Cardiac septum (tissue), 1 donor: ENCODE measurements around the gene AP4M1. TPM values are rescaled to one million over a fixed set of nuclear protein-coding genes. Genes with fewer than 3 reads are reported as not detected.
A peak's percentile ranks its signal among the peaks of the same experiment; 100 is the strongest.

Source experiments
- DNase-seq: peaks from one replicate; pipeline ENCODE4 v3.0.0-alpha.2; 2020; ENCODE audit warnings: low spot score
- intact Hi-C: fragments of 100-400 bp; cut with DNase I; formaldehyde crosslinking; loops from one replicate; pipeline ENCODE4 v1.14.0; 2022
- total RNA-seq: library from RNA; stranded (reverse); fragmentation: NEBNext Ultra II Directional; extraction: Animal tissue kit (Norgen Biotek cat#: 25700); gene quantifications from one replicate; pipeline ENCODE4 v1.2.1, GENCODE V29; 2021
- donor health status: DM: no; HTN: no; CAD: no.

The AP4M1 gene
- total RNA-seq, 1 donor from 2014 or later, result 13.7 TPM

- DNase-seq, result peak; percentile 95
- intact Hi-C loops, result loop anchor here (1.0 to 2.0 kb wide), 2 partner anchors 19 to 26 kb away; partner anchors contain the start of genes CNPY4, MBLAC1 and TAF6
These were observed 925 bp upstream of the AP4M1 start for GRCh38 chr7:100100420-100101015.

DNA sequence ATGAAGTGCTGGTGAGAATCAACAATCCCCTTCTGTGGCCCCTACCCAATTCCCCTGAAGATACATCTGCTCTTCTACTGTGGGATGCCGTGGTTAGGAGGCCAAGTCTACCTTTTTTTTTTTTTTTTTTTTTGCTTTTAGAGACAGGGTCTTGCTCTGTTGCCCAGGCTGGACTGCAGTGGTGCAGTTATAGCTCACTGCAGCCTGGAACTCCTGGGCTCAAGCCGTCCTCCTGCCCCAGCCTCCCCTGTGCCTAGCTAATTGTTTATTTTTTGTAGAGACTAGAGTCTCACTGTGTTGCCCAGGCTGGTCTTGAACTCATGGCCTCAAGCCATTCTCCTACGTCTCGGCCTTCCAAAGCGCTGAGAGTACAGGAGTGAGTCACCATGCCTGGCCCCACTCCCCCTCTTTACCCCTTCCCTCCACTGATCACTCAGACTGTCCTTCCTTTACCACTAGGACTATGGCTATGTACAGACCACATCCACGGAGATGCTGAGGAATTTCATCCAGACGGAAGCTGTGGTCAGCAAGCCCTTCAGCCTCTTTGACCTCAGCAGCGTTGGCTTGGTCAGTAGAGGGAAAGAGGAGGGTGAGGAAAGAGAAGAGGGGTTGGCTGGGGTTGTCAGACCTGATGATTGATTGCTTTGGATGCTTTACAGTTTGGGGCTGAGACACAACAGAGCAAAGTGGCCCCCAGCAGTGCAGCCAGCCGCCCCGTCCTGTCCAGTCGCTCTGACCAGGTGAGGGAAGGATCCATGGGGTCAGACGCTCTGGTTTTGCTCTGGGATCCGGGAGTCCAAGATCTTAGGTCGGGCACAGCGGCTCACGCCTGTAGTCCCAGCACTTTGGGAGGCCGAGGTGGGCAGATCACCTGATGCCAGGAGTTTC lies 1.8 kb downstream of the AP4M1 start:
- no peak for DNase-seq
- intact Hi-C loops, result no loop called here

GRCh38 chr7:100105534-100105933 lies 4.1 kb downstream of the AP4M1 start:
- intact Hi-C loops, result no loop called here
- DNase-seq, result no peak

DNA sequence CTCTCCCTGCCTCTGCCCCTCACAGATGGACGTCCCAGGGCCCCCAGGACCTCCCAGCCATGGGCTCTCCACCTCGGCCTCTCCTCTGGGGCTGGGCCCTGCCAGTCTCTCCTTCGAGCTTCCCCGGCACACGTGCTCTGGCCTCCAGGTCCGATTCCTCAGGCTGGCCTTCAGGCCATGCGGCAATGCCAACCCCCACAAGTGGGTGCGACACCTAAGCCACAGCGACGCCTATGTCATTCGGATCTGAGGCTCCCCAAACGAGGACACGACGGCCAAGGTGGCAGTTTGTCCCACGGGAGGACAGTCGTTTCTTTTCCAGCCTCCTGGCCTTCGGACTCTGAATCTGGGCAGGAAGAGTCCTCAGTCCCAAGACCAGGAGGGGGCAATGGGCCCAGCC lies 5.2 kb downstream of the AP4M1 start:
- intact Hi-C loops, result no loop called here
- no peak for DNase-seq

DNA sequence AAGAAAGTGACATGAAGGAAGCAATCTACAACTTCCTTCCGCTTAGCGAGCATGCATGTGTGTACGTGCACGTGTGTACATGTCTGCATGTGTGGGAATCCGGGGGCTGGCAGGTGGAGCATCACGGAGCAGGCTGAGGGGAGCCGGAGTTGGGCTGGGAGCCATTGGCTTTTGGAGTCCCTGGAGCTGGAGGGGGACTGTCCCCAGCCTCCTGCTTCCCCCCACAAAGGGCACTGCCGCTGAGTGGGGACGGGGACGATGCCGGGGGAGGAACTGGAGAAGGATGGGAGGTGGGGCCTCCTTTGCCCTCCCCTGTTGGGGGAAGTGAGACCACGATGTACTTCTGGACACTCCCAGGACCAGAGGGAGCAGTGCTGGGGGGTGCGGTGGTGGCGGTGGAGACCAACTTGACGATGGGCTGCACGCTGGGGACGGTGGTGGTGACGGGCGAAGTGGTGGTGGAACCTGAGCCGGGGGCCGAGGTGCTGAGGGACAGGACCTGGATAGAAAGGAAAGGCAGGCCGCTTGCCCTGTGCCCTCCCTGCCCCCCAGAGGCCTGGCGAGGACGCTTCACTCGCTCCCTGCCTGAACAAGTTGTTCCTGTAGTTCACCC lies 5.8 kb downstream of the AP4M1 start:
- no peak for DNase-seq
- intact Hi-C loops, result no loop called here

- intact Hi-C loops, result no loop called here
- no peak for DNase-seq
These were observed 6.4 kb downstream of the AP4M1 start for GRCh38 chr7:100107890-100108289.

DNA sequence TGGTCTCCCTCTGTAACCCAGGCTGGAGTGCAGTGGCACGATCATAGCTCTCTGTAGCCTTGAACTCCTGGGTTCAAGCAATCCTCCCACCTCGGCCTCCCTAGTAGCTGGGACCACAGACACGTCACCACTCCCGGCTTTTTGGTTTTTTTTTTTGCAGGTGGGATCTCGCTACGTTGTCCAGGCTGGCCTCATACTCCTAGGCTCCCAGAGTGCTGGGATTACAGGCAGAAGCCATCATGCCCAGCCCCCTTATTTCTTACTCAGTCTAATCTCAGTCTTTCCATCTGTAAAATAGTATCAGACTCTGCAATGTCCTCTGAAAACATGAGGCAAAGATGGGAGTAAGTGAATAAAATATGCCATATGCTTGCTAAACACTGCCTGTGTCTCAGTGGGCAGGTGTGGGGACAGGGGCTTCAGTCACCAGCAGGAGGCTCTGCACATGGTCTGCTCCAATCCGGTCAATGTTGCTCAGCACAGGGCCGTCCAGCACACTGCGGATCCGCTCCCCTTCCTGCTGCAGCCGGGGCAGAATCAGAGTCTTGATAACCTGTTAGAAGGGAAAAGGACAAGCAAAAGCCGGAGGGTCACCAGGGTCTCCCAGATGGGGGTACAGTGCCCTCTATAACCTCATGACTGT lies 8.2 kb downstream of the AP4M1 start:
- intact Hi-C loops, result no loop called here
- DNase-seq, result no peak

DNA sequence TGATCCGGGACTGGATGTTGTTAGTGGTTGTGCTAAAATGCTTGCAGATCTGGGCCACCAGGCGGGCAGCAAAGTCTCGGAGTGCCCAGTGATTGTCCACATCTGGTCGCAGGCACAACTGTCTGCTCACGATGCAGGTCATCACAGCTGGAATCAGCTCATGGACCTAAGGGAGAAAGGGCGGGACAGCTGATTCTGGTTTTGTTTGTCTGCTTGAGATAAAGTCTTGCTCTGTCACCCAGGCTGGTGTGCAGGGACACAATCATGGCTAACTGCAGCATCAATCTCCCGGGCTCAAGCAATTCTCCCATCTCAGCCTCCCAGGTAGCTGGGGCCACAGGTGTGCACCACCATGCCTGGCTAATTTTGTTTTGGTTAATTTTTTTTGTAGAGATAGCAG lies 9.7 kb downstream of the AP4M1 start:
- intact Hi-C loops, result no loop called here
- DNase-seq, result no peak

DNA sequence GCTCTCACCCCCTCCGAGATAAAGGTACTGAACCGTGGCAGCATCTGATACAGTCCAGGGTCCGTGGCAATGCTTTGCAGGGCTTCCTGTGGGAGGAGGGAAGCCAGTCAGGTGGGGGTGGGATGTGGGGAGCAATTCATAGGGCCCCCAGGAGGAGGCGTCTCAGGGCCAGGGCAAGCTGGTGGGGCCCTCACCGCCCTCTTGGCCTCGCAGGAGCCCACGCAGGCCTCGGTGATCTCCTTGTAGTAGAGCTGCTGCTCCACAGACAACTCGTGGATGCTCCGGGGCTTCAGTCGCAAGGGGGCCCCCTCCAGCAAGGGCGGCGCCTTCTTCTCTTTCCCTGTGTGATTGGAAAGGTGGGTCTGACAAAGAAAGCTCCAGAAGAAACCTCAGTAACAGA lies 10.5 kb downstream of the AP4M1 start:
- DNase-seq, result no peak
- intact Hi-C loops, result no loop called here

- intact Hi-C loops, result no loop called here
- DNase-seq, result no peak
These were observed 13.6 kb downstream of the AP4M1 start for GRCh38 chr7:100115026-100115425.

- no peak for DNase-seq
- intact Hi-C loops, result loop anchor here (1.0 kb wide), 2 partner anchors 9 to 18 kb away; no protein-coding TSS in a partner anchor
These were observed 17.1 kb downstream of the AP4M1 start for GRCh38 chr7:100118388-100119071.

DNA sequence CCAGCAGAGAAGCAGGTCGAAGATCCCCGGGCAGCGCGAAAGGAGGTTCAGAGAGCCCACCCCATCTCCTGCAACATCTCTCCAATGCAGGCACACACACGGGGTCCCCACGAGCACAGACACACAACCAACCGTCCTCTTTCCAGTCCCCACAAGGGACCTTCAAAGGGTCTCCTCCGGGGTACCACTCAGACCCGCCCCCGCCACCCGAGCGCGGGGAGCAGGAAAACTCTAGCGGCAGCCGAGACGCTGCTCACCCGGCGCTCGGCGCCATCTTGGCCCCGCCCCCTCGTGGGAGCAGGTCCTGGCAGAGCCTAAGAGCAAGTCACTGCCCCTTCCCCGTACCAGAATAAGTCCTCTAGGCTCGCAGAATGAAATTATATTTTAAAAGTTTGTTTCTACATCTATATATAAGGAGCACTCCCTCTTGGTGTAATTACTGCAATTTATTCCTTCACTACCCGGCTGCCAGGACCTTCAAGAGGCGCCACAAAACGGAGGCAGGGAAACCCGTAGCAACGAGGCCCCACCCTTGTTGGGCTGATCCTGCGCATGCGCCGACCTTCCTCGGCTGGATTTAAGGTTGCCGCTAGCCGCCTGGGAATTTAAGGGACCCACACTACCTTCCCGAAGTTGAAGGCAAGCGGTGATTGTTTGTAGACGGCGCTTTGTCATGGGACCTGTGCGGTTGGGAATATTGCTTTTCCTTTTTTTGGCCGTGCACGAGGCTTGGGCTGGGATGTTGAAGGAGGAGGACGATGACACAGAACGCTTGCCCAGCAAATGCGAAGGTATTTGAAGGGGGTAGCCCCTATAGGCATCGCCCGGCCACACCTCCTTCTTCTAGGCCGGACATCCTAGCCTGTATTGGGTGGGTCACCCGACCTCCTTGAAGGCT lies 17.9 kb downstream of the AP4M1 start, which contains the start of the genes CNPY4 and TAF6:
CNPY4 (plus strand) TSS at position 563 of the 898 bp plus-strand sequence; CDS start at position 674, 111 bp downstream.
TAF6 (minus strand) TSS at position 287 of the 898 bp plus-strand sequence. CDS start 5,149 bp downstream, outside the sequence.
- DNase-seq, result peak; percentile 98
- intact Hi-C loops, result loop anchor here (1.0 kb wide), 2 partner anchors 8 to 19 kb away; no protein-coding TSS in a partner anchor

- peak; percentile 80 for DNase-seq
- intact Hi-C loops, result loop anchor here (1.0 kb wide), 2 partner anchors 7 to 20 kb away; no protein-coding TSS in a partner anchor
These were observed 18.7 kb downstream of the AP4M1 start for GRCh38 chr7:100119970-100120732.

DNA sequence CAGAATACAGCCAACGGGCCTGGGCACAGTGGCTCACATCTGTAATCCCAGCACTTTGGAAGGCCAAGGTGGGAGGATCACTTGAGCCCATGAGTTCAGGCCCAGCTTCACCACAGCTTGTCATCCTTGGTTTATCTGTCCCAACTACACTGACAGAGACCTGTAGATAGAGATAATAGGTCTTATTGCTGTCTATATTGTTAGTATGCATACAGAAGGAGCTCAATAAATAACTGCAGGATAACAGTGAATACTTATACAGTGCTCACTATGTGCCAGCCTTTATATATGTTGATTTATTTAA lies 19.2 kb downstream of the AP4M1 start:
- intact Hi-C loops, result no loop called here

DNA sequence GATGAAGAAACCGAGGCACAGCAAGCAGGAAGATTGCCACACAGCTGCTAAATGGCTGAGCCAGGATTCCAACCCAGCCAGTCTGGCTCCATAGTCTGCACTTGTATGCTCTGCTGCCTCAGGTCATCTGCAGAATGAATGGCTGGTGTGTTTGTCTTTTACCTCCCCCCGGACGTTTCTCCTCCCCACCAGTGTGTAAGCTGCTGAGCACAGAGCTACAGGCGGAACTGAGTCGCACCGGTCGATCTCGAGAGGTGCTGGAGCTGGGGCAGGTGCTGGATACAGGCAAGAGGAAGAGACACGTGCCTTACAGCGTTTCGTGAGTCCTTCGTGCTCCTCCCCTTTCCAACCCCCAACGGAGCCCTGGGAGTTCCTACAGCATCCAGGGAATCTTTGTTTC lies 20.6 kb downstream of the AP4M1 start:
- no peak for DNase-seq
- intact Hi-C loops, result no loop called here

More for the DNA sequence above, 19.2 kb downstream of the AP4M1 start:
- no peak for DNase-seq

DNA sequence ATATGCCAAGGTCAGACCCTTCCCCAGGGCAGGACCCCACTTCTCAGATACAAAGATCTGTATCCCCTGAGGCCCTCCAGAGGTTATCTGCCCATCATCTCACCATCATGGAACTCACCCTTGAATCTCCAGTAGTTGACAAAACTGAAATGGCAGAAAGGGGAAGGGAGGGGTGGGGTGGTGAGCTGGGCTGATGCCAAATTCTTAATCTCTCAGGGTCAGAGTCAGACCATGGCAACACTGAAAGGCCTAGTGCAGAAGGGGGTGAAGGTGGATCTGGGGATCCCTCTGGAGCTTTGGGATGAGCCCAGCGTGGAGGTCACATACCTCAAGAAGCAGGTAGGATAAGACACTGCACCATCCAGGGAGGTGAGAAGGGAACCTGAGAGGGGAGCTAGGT lies 21.1 kb downstream of the AP4M1 start:
- intact Hi-C loops, result no loop called here
- no peak for DNase-seq
